Ascending aorta (tissue), 2 donors: ENCODE results near the gene HBE1. TPM values are rescaled to one million over a fixed set of nuclear protein-coding genes. Genes with fewer than 3 reads are reported as not detected.
"Not testable (repeated sequence)": the region's sequence is repeated elsewhere in the genome, so short reads cannot be mapped to it uniquely, and the experiment has no call there.

ENCODE experiments used
- DNase-seq, 2 donors: peaks; one replicate each; pipeline ENCODE4 v3.0.0-alpha.2; 2019; ENCODE audit warnings: low spot score in 2 of 2
- H3K27ac ChIP-seq, 2 donors: fragments of 200-600 bp; sonication (generic); one replicate each; pipeline ENCODE4 v1.5.1; 2016 to 2017; ENCODE audit warnings: mild to moderate bottlenecking in 1 of 2
- H3K27me3 ChIP-seq: fragments of 200-600 bp; sonication (generic); one replicate; pipeline ENCODE4 v1.5.1; 2017
- H3K36me3 ChIP-seq, 2 donors: fragments of 200-600 bp; sonication (generic); one replicate each; pipeline ENCODE4 v1.5.1; 2016
- H3K4me1 ChIP-seq, 2 donors: fragments of 200-600 bp; sonication (generic); one replicate each; pipeline ENCODE4 v1.5.1; 2016 to 2017; ENCODE audit warnings: mild to moderate bottlenecking in 1 of 2
- H3K4me3 ChIP-seq, 2 donors: fragments of 200-600 bp; sonication (generic); one replicate each; pipeline ENCODE4 v1.5.1; 2016 to 2017; ENCODE audit warnings: mild to moderate bottlenecking in 1 of 2
- H3K9me3 ChIP-seq, 2 donors: fragments of 200-600 bp; sonication (generic); one replicate each; pipeline ENCODE4 v1.5.1; 2016
- CTCF ChIP-seq, 3 experiments: fragments of 200-600 bp in 2 of 3; fragments of 450-650 bp in 1 of 3; sonication (generic) in 2 of 3; IDR thresholded peaks; one replicate each; pipeline ENCODE4 v1.5.1; 2016 to 2019; ENCODE audit warnings: antibody characterized with exemption in 3 of 3, mild to moderate bottlenecking in 1 of 3, moderate library complexity in 1 of 3
- intact Hi-C: fragments of 100-400 bp; cut with DNase I; formaldehyde crosslinking; loops from one replicate; pipeline ENCODE4 v1.15.1; 2023
- total RNA-seq: library from RNA; depleted of rRNA; stranded (reverse); fragments of >200 nt; gene quantifications from one replicate; pipeline ENCODE4 v1.1.0, GENCODE V29; 2016

HBE1 gene
- total RNA-seq, 1 donor from 2014 or later = not detected

- DNase-seq = no peak
- H3K27ac ChIP-seq = no peak overlapping the region
- TF ChIP-seq CTCF (IDR thresholded peaks at IDR 0.05) = no peak
- intact Hi-C loops = no loop called here
- H3K4me3 ChIP-seq = no peak overlapping the region
- no peaks in the 10 kb centered on the region for H3K9me3 ChIP-seq
- no peaks in the 10 kb centered on the region for H3K36me3 ChIP-seq
- no peaks in the 10 kb centered on the region for H3K4me1 ChIP-seq
- H3K27me3 ChIP-seq = no peaks in the 10 kb centered on the region
Observed at GRCh38 chr11:5250543-5251204, 19.1 kb downstream of the HBE1 start.

GRCh38 chr11:5249807-5250396 lies 19.8 kb downstream of the HBE1 start, which contains the start of gene HBG1:
TSS of gene HBG1 (minus strand) at chr11:5249857. CDS start at chr11:5249804, 53 bp downstream.
- H3K4me1 ChIP-seq, DNase-seq, H3K4me3 ChIP-seq, H3K27ac ChIP-seq, H3K27me3 ChIP-seq, H3K9me3 ChIP-seq, intact Hi-C loops, H3K36me3 ChIP-seq: not testable (repeated sequence)

GRCh38 chr11:5248498-5248897 lies 21.2 kb downstream of the HBE1 start:
- not testable (repeated sequence) for DNase-seq, H3K27me3 ChIP-seq

GRCh38 chr11:5247472-5248192 lies 22.1 kb downstream of the HBE1 start:
- Histone ChIP-seq H3K27ac (no peak overlapping the region), H3K4me3 (no peak overlapping the region), H3K27me3 (no peaks in the 10 kb centered on the region), H3K9me3 (no peaks in the 10 kb centered on the region), H3K36me3 (no peaks in the 10 kb centered on the region), H3K4me1 (no peaks in the 10 kb centered on the region)
- no peak for DNase-seq
- intact Hi-C loops = no loop called here
- TF ChIP-seq CTCF (IDR thresholded peaks at IDR 0.05) = no peak

More at GRCh38 chr11:5248498-5248897, 21.2 kb downstream of the HBE1 start:
- H3K9me3 ChIP-seq, intact Hi-C loops, H3K4me1 ChIP-seq, H3K4me3 ChIP-seq, H3K27ac ChIP-seq, H3K36me3 ChIP-seq: not testable (repeated sequence)

- Histone ChIP-seq H3K36me3 (no peaks in the 10 kb centered on the region), H3K27me3 (no peaks in the 10 kb centered on the region), H3K27ac (no peak overlapping the region), H3K4me1 (no peaks in the 10 kb centered on the region), H3K9me3 (no peaks in the 10 kb centered on the region), H3K4me3 (no peak overlapping the region)
- no peak for TF ChIP-seq CTCF (IDR thresholded peaks at IDR 0.05)
- intact Hi-C loops = no loop called here
- no peak for DNase-seq
Observed at GRCh38 chr11:5246772-5247471, 22.8 kb downstream of the HBE1 start.

- Histone ChIP-seq H3K4me3 (no peak overlapping the region), H3K27ac (no peak overlapping the region), H3K4me1 (no peaks in the 10 kb centered on the region), H3K36me3 (no peaks in the 10 kb centered on the region), H3K27me3 (no peaks in the 10 kb centered on the region), H3K9me3 (no peaks in the 10 kb centered on the region)
- TF ChIP-seq CTCF (IDR thresholded peaks at IDR 0.05) = no peak
- intact Hi-C loops = no loop called here
- no peak for DNase-seq
Observed at GRCh38 chr11:5245155-5245554, 24.6 kb downstream of the HBE1 start.
